Measurements from ENCODE around the gene GNPDA1.

GRCh38 chr5:142025637-142026036, 12.8 kb upstream of the GNPDA1 start:
- TF ChIP-seq, protein P1, sequence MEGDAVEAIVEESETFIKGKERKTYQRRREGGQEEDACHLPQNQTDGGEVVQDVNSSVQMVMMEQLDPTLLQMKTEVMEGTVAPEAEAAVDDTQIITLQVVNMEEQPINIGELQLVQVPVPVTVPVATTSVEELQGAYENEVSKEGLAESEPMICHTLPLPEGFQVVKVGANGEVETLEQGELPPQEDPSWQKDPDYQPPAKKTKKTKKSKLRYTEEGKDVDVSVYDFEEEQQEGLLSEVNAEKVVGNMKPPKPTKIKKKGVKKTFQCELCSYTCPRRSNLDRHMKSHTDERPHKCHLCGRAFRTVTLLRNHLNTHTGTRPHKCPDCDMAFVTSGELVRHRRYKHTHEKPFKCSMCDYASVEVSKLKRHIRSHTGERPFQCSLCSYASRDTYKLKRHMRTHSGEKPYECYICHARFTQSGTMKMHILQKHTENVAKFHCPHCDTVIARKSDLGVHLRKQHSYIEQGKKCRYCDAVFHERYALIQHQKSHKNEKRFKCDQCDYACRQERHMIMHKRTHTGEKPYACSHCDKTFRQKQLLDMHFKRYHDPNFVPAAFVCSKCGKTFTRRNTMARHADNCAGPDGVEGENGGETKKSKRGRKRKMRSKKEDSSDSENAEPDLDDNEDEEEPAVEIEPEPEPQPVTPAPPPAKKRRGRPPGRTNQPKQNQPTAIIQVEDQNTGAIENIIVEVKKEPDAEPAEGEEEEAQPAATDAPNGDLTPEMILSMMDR (IDR thresholded peaks at IDR 0.05; ENCODE audit: control extremely low read depth in 1 of 3, insufficient read depth in 1 of 3, low read depth in 1 of 3, low read length in 3 of 3), result no peak
- TF ChIP-seq KDM1A (IDR thresholded peaks at IDR 0.05; ENCODE audit: borderline replicate concordance, low read length) (no peak), HDAC2 (IDR thresholded peaks at IDR 0.05; ENCODE audit: borderline replicate concordance in 1 of 2, low read depth in 2 of 2, low read length in 2 of 2) (no peak), TEAD4 (IDR thresholded peaks at IDR 0.05; ENCODE audit: low read depth, low read length) (no peak), CHD2 (IDR thresholded peaks at IDR 0.05; ENCODE audit: low read length) (no peak), POLR2A (IDR thresholded peaks at IDR 0.05; ENCODE audit: control extremely low read depth in 1 of 2, low read depth in 2 of 2, low read length in 2 of 2) (no peak)

Measured in H1 (cell line).